Esophagus muscularis mucosa (tissue), 4 donors: ENCODE data around the gene BRI3BP. TPM values are rescaled to one million over a fixed set of nuclear protein-coding genes. Genes with fewer than 3 reads are reported as not detected.
"Not testable (repeated sequence)": the region's sequence is repeated elsewhere in the genome, so short reads cannot be mapped to it uniquely, and the experiment has no call there.

Source experiments
- DNase-seq: peaks from one replicate; pipeline ENCODE4 v3.0.0-alpha.2; 2017; ENCODE audit errors: extremely low spot score
- H3K27ac ChIP-seq, 4 donors: fragments of 200-600 bp; sonication (generic); replicated peaks in 1 of 4; 1 replicate in 3 of 4; 2 replicates in 1 of 4; pipeline ENCODE4 v1.5.1; 2016 to 2019; ENCODE audit warnings: mild to moderate bottlenecking in 1 of 4
- H3K27me3 ChIP-seq, 4 donors: fragments of 200-600 bp; sonication (generic); one replicate each; pipeline versions ENCODE4 v1.5.1 to v1.6.0; 2016 to 2019
- H3K36me3 ChIP-seq, 4 donors: fragments of 200-600 bp; sonication (generic); one replicate each; pipeline ENCODE4 v1.5.1; 2016 to 2019
- H3K4me1 ChIP-seq, 4 donors: fragments of 200-600 bp; sonication (generic); one replicate each; pipeline ENCODE4 v1.5.1; 2016 to 2019
- H3K4me3 ChIP-seq, 4 donors: fragments of 200-600 bp; sonication (generic); 1 replicate in 2 of 4; 2 replicates in 2 of 4; pipeline ENCODE4 v1.5.1; 2016 to 2019; ENCODE audit warnings: mild to moderate bottlenecking in 4 of 4, moderate library complexity in 1 of 4
- H3K9me3 ChIP-seq, 4 donors: fragments of 200-600 bp; sonication (generic); 1 replicate in 3 of 4; 2 replicates in 1 of 4; pipeline ENCODE4 v1.5.1; 2016 to 2019
- EP300 ChIP-seq: sonication (generic); formaldehyde crosslinking; IDR thresholded peaks from one replicate; pipeline ENCODE4 v1.6.1; 2017; ENCODE audit warnings: antibody characterized with exemption
- POLR2A ChIP-seq: fragments of 450-650 bp; IDR thresholded peaks from one replicate; pipeline ENCODE4 v1.6.1; 2017; ENCODE audit warnings: antibody characterized with exemption, moderate library complexity, mild to moderate bottlenecking, low read depth
- POLR2AphosphoS5 ChIP-seq, 2 donors: sonication (generic); formaldehyde crosslinking; IDR thresholded peaks; one replicate each; pipeline ENCODE4 v1.6.1; 2017; ENCODE audit warnings: antibody characterized with exemption in 2 of 2
- WGBS: methylation state at CpG from one replicate; pipeline ENCODE4 v1.1.5; 2018; 5-methylcytosine and 5-hydroxymethylcytosine counted together
- intact Hi-C: fragments of 100-400 bp; cut with DNase I; formaldehyde crosslinking; loops from one replicate; pipeline ENCODE4 v1.15.1; 2023
- total RNA-seq, 4 donors: library from RNA; depleted of rRNA; stranded (reverse); fragments of >200 nt; gene quantifications; one replicate each; pipeline versions ENCODE4 v1.1.0 to v1.2.1, GENCODE V29; 2016
- TF ChIP-seq, protein P1 (sequence below), 3 experiments: fragments of 200-600 bp in 2 of 3; fragments of 450-650 bp in 1 of 3; sonication (generic) in 2 of 3; IDR thresholded peaks; one replicate each; pipeline ENCODE4 v1.5.1; 2017 to 2019; ENCODE audit warnings: antibody characterized with exemption in 3 of 3, mild to moderate bottlenecking in 2 of 3, moderate library complexity in 1 of 3

BRI3BP gene
- total RNA-seq, 4 donors from 2014 or later = 2.2 to 3.3 (median 2.5) TPM

- Histone ChIP-seq H3K27me3 (no peaks in the 10 kb centered on the region), H3K27ac (no peak overlapping the region), H3K9me3 (no peaks in the 10 kb centered on the region), H3K4me1 (peaks cover 14 to 27% (median 18%) of the 10 kb centered on the region in 4 donors), H3K36me3 (peaks cover 0 to 44% (median 4%) of the 10 kb centered on the region in 4 donors), H3K4me3 (no peak overlapping the region)
- intact Hi-C loops = no loop called here
- no peak for DNase-seq
- WGBS = 81% methylated on average over 6 of the region's 6 CpGs
- TF ChIP-seq EP300 (no peak), POLR2A (no peak), POLR2AphosphoS5 (IDR thresholded peaks at IDR 0.05) (no peak)
- TF ChIP-seq, protein P1, sequence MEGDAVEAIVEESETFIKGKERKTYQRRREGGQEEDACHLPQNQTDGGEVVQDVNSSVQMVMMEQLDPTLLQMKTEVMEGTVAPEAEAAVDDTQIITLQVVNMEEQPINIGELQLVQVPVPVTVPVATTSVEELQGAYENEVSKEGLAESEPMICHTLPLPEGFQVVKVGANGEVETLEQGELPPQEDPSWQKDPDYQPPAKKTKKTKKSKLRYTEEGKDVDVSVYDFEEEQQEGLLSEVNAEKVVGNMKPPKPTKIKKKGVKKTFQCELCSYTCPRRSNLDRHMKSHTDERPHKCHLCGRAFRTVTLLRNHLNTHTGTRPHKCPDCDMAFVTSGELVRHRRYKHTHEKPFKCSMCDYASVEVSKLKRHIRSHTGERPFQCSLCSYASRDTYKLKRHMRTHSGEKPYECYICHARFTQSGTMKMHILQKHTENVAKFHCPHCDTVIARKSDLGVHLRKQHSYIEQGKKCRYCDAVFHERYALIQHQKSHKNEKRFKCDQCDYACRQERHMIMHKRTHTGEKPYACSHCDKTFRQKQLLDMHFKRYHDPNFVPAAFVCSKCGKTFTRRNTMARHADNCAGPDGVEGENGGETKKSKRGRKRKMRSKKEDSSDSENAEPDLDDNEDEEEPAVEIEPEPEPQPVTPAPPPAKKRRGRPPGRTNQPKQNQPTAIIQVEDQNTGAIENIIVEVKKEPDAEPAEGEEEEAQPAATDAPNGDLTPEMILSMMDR (IDR thresholded peaks at IDR 0.05) = no peak
These were observed 76.7 kb downstream of the BRI3BP start for GRCh38 chr12:125070112-125070511.

GRCh38 chr12:125070661-125071390, 77.4 kb downstream of the BRI3BP start:
- TF ChIP-seq POLR2AphosphoS5 (IDR thresholded peaks at IDR 0.05) = no peak
- no peak for TF ChIP-seq POLR2A
- TF ChIP-seq, protein P1 (IDR thresholded peaks at IDR 0.05) = no peak
- TF ChIP-seq EP300 = no peak
- Histone ChIP-seq H3K4me3 (no peak overlapping the region), H3K27me3 (no peaks in the 10 kb centered on the region), H3K36me3 (peaks cover under 1 to 51% (median 6%) of the 10 kb centered on the region in 4 donors), H3K27ac (no peak overlapping the region), H3K9me3 (no peaks in the 10 kb centered on the region), H3K4me1 (peaks cover 10 to 23% (median 15%) of the 10 kb centered on the region in 4 donors)
- DNase-seq = no peak
- WGBS = 92% methylated on average over 8 of the region's 11 CpGs
- intact Hi-C loops = no loop called here

- H3K27me3 ChIP-seq = no peaks in the 10 kb centered on the region
- H3K36me3 ChIP-seq = peaks cover 7 to 57% (median 12%) of the 10 kb centered on the region in 4 donors
- no peak overlapping the region for H3K27ac ChIP-seq
- intact Hi-C loops = no loop called here
- no peak overlapping the region for H3K4me3 ChIP-seq
- DNase-seq = no peak
- 94% methylated on average over 12 of the region's 12 CpGs for WGBS
- H3K9me3 ChIP-seq = no peaks in the 10 kb centered on the region
- no peak for TF ChIP-seq EP300
- TF ChIP-seq, protein P1 (IDR thresholded peaks at IDR 0.05) = no peak
- no peak for TF ChIP-seq POLR2AphosphoS5 (IDR thresholded peaks at IDR 0.05)
- no peak for TF ChIP-seq POLR2A
- peaks cover 7 to 17% (median 9%) of the 10 kb centered on the region in 4 donors for H3K4me1 ChIP-seq
These were observed 78.0 kb downstream of the BRI3BP start for GRCh38 chr12:125071456-125071855.

DNA sequence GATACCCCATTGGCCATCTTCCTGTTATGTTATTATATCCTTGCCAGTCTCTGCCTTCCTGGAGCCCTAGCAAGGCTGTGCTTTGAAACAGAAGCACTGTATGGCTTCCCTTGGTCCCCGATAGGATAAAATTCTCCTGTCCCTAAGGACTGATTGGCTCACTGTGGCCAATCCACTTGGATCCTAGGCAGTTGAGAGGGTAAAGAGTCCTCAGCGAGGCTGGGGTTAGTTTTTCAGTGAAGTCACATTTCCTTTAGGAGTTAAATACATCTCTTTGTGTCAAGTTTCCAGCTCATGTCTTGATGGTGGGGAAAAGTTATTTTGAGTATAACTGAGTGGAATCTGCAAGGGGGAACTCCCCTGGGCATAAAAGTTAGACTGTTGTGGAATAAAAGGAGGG, 79.1 kb downstream of the BRI3BP start:
- Histone ChIP-seq H3K27ac (no peak overlapping the region), H3K4me1 (peaks cover 0 to 8% (median 4%) of the 10 kb centered on the region in 4 donors), H3K36me3 (peaks cover 14 to 68% (median 19%) of the 10 kb centered on the region in 4 donors), H3K27me3 (no peaks in the 10 kb centered on the region), H3K9me3 (no peaks in the 10 kb centered on the region), H3K4me3 (no peak overlapping the region)
- no peak for TF ChIP-seq POLR2A
- no peak for TF ChIP-seq POLR2AphosphoS5 (IDR thresholded peaks at IDR 0.05)
- TF ChIP-seq, protein P1 (IDR thresholded peaks at IDR 0.05) = no peak
- no peak for TF ChIP-seq EP300
- intact Hi-C loops = no loop called here
- 89% methylated on average over 2 of the region's 2 CpGs for WGBS
- DNase-seq = no peak

DNA sequence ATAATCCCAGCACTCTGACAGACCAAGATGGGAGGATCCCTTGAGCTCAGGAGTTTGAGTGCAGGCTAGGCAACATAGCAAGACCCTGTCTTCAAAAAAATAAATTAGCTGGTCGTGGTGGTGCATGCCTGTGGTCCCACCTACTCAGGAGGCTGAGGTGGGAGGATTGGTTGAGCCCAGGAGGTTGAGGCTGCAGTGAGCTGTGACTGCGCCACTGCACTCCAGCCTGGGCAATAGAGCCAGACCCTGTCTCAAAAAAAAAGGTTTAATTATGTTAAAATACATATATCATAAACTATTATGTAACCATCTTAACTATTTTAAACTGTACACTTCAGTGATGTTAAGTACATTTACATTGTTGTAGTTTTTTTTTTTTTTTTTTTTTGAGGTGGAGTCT, 80.8 kb downstream of the BRI3BP start:
- H3K36me3 ChIP-seq = peaks cover 19 to 77% (median 33%) of the 10 kb centered on the region in 4 donors
- intact Hi-C loops, H3K27me3 ChIP-seq, DNase-seq, H3K27ac ChIP-seq, H3K4me1 ChIP-seq, H3K9me3 ChIP-seq, H3K4me3 ChIP-seq: not testable (repeated sequence)
- 77% methylated on average over 2 of the region's 2 CpGs for WGBS
